ENCODE data around the gene MGAT4D.
"Not testable (repeated sequence)": the region's sequence is repeated elsewhere in the genome, so short reads cannot be mapped to it uniquely, and the experiment has no call there.

Gene MGAT4D

GRCh38 chr4:140497747-140498636 lies at the start of gene MGAT4D:
MGAT4D (minus strand) TSS chr4:140498293; CDS start chr4:140498222, 71 bp downstream.
- TF ChIP-seq ZFX (IDR thresholded peaks at IDR 0.05) (no peak), CTCF (conservative IDR thresholded peaks at IDR 0.05) (no peak)

GRCh38 chr4:140533951-140534480 lies 35.9 kb upstream of the MGAT4D start:
- H3K27ac ChIP-seq: no peak overlapping the region
- TF ChIP-seq CTCF (conservative IDR thresholded peaks at IDR 0.05) (no peak), ZFX (IDR thresholded peaks at IDR 0.05) (no peak)

More at GRCh38 chr4:140497747-140498636, at the start of gene MGAT4D:
- H3K27ac ChIP-seq: no peak within 1 kb of the TSS

- H3K27ac ChIP-seq: no peak overlapping the region
- TF ChIP-seq ZFX (IDR thresholded peaks at IDR 0.05): no peak
- TF ChIP-seq CTCF (conservative IDR thresholded peaks at IDR 0.05): no peak
Observed at GRCh38 chr4:140529434-140529833, 31.3 kb upstream of the MGAT4D start.

GRCh38 chr4:140523857-140524742 lies 26.0 kb upstream of the MGAT4D start, which contains the start of gene ELMOD2:
ELMOD2 (plus strand) TSS chr4:140524168; CDS start chr4:140525429, 1,261 bp downstream.
- peak within 1 kb of the TSS; percentile 88 for H3K27ac ChIP-seq
- TF ChIP-seq ZFX (IDR thresholded peaks at IDR 0.05): 0 out of 2 replicates have a peak, but pooled peaks have one; percentile 16
- peak; percentile 97 for TF ChIP-seq CTCF (conservative IDR thresholded peaks at IDR 0.05)

GRCh38 chr4:140523370-140523856 lies 25.3 kb upstream of the MGAT4D start:
- 0 out of 2 replicates have a peak, but pooled peaks have one; percentile 55 for TF ChIP-seq CTCF (conservative IDR thresholded peaks at IDR 0.05)
- no peak for TF ChIP-seq ZFX (IDR thresholded peaks at IDR 0.05)
- peak overlapping the region; percentile 88; the same call in 1 of the 2 replicates for H3K27ac ChIP-seq

- TF ChIP-seq ZFX (IDR thresholded peaks at IDR 0.05) (no peak), CTCF (conservative IDR thresholded peaks at IDR 0.05) (no peak)
- H3K27ac ChIP-seq: no peak overlapping the region
Observed at GRCh38 chr4:140515423-140515822, 17.3 kb upstream of the MGAT4D start.

GRCh38 chr4:140513765-140514164 lies 15.7 kb upstream of the MGAT4D start:
- not testable (repeated sequence) for H3K27ac ChIP-seq
